Measurements from ENCODE around the gene ARHGAP44. TPM values are rescaled to one million over a fixed set of nuclear protein-coding genes. Genes with fewer than 3 reads are reported as not detected.

Gene ARHGAP44
- total RNA-seq, 1 experiment from 2014 or later, result 7.3 TPM

DNA sequence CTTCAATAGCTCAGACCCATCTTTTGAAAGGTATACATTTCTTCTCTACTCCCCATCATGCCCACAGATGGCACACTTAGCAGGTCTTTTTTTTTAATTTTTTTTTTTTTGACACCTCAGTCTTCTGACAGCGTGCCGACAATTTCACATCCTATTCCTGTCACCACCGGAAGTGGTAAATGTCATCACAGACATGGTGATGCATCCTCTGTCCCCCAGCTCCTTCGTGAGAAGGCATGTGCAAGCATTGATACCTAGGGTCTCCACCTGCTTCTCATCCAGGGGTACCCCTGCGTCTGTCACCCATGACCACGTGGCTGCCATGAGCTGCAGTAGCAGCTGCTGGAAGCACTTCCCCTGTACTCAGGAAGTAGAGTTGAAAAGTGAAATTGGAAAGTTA lies 192.9 kb downstream of the ARHGAP44 start:
- H2AFZ ChIP-seq (ENCODE audit: low read depth, low read length, poor library complexity, severe bottlenecking), result no peak overlapping the region
- H3K36me3 ChIP-seq (ENCODE audit: control insufficient read depth in 1 of 2, insufficient read depth in 2 of 2, low read length in 2 of 2), result no peaks in the 10 kb centered on the region
- intact Hi-C loops (cut with micrococcal nuclease), result no loop called here
- H4K20me1 ChIP-seq (ENCODE audit: insufficient read depth), result no peaks in the 10 kb centered on the region
- H3K4me1 ChIP-seq (ENCODE audit: control insufficient read depth in 1 of 2, insufficient read depth in 2 of 2, low read length in 2 of 2), result no peaks in the 10 kb centered on the region
- no TSS peak for BruUV-seq (replicated peaks)
- H3K27me3 ChIP-seq (ENCODE audit: insufficient read depth, low read length), result no peaks in the 10 kb centered on the region
- no peak overlapping the region for H3K27ac ChIP-seq (ENCODE audit: low read depth, low read length)
- DNase-seq (ENCODE audit: low read depth, low spot score), result no peak
- no peak for TF ChIP-seq ZNF274 (IDR thresholded peaks at IDR 0.05; ENCODE audit: low read depth, low read length)
- no peak for TF ChIP-seq ZFX (IDR thresholded peaks at IDR 0.05)
- no peaks in the 10 kb centered on the region for H3K79me2 ChIP-seq (ENCODE audit: insufficient read depth, low read length)
- no peaks in the 10 kb centered on the region for H3K9me3 ChIP-seq (ENCODE audit: control insufficient read depth in 1 of 2, insufficient read depth in 1 of 2, low read depth in 1 of 2, low read length in 2 of 2)
- ChIA-PET CTCF (no interaction called here), POLR2A (no interaction called here), RAD21 (ENCODE audit: low non-redundant PET in 1 of 2, low total read pairs in 2 of 2, uncharacterized antibody in 2 of 2, unreplicated experiment in 2 of 2) (no interaction called here)
- no peak for ATAC-seq
- no peak overlapping the region for H3K4me3 ChIP-seq (replicated peaks in 1 of 2; ENCODE audit: low read depth in 1 of 2, low read length in 2 of 2)
- H3K9me2 ChIP-seq (ENCODE audit: insufficient read depth), result no peaks in the 10 kb centered on the region
- H3K4me2 ChIP-seq (ENCODE audit: low read length), result no peak overlapping the region
- no peak overlapping the region for H3K9ac ChIP-seq (ENCODE audit: low read length)

DNA sequence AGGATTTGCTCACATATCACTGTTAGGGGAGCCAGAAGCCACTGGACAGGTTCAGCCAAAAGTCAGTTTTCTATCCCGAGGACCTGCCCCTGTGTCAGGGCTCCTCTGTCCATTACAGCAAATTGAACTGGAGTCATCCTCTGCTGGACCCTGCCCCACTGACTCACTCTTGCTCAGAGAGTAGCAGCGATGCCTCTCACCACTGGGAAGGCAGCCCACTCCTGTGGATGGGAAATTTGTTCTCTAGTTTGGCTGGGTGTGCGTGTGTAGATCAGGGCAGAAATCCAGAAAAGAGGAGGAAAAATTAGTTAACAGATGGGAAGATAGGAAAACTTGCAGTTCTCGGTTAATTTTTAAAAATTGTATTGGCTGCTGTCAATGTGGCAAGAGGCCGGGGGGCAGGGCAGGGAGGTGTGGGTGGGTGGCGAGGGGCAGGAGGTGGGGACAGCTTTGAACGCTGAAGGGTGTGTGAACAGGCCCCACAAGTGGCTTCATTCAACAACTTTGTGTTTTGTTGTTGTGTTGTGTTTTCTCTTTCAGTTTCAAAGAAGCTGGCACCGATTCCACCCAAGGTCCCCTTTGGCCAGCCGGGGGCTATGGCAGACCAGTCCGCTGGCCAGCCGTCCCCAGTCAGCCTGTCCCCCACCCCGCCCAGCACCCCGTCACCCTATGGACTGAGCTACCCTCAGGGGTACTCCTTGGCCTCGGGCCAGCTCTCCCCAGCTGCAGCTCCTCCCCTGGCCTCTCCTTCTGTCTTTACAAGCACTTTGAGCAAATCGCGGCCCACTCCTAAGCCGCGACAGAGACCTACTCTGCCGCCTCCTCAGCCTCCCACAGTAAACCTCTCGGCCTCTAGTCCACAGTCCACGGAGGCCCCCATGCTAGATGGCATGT lies 194.9 kb downstream of the ARHGAP44 start:
- POLR2A ChIA-PET, result no interaction called here
- Histone ChIP-seq H3K4me1 (ENCODE audit: control insufficient read depth in 1 of 2, insufficient read depth in 2 of 2, low read length in 2 of 2) (no peaks in the 10 kb centered on the region), H3K27ac (ENCODE audit: low read depth, low read length) (no peak overlapping the region), H3K79me2 (ENCODE audit: insufficient read depth, low read length) (no peaks in the 10 kb centered on the region), H3K9me3 (ENCODE audit: control insufficient read depth in 1 of 2, insufficient read depth in 1 of 2, low read depth in 1 of 2, low read length in 2 of 2) (no peaks in the 10 kb centered on the region), H3K9me2 (ENCODE audit: insufficient read depth) (no peaks in the 10 kb centered on the region), H3K9ac (ENCODE audit: low read length) (no peak overlapping the region), H3K27me3 (ENCODE audit: insufficient read depth, low read length) (no peaks in the 10 kb centered on the region), H4K20me1 (ENCODE audit: insufficient read depth) (no peaks in the 10 kb centered on the region), H2AFZ (ENCODE audit: low read depth, low read length, poor library complexity, severe bottlenecking) (no peak overlapping the region), H3K4me2 (ENCODE audit: low read length) (no peak overlapping the region), H3K4me3 (replicated peaks in 1 of 2; ENCODE audit: low read depth in 1 of 2, low read length in 2 of 2) (no peak overlapping the region), H3K36me3 (ENCODE audit: control insufficient read depth in 1 of 2, insufficient read depth in 2 of 2, low read length in 2 of 2) (no peaks in the 10 kb centered on the region)
- RAD21 ChIA-PET (ENCODE audit: low non-redundant PET in 1 of 2, low total read pairs in 2 of 2, uncharacterized antibody in 2 of 2, unreplicated experiment in 2 of 2), result no interaction called here
- DNase-seq (ENCODE audit: low read depth, low spot score) (no peak), ATAC-seq (no peak)
- BruUV-seq (replicated peaks), result no TSS peak
- intact Hi-C loops (cut with micrococcal nuclease), result no loop called here
- no peak for TF ChIP-seq EZH2 (IDR thresholded peaks at IDR 0.05)
- TF ChIP-seq POLR2AphosphoS5 (IDR thresholded peaks at IDR 0.05; ENCODE audit: low read depth, low read length), result no peak
- TF ChIP-seq RAD21 (IDR thresholded peaks at IDR 0.05; ENCODE audit: low read depth), result no peak
- TF ChIP-seq JUND (IDR thresholded peaks at IDR 0.05), result no peak
- TF ChIP-seq, protein P1, sequence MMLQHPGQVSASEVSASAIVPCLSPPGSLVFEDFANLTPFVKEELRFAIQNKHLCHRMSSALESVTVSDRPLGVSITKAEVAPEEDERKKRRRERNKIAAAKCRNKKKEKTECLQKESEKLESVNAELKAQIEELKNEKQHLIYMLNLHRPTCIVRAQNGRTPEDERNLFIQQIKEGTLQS (IDR thresholded peaks at IDR 0.05), result no peak
- TF ChIP-seq FOSL1 (IDR thresholded peaks at IDR 0.05; ENCODE audit: low read depth), result no peak
- TF ChIP-seq SP1 (IDR thresholded peaks at IDR 0.05; ENCODE audit: low read depth), result no peak
- no peak for TF ChIP-seq TCF7L2 (IDR thresholded peaks at IDR 0.05; ENCODE audit: borderline replicate concordance, extremely low read depth, insufficient read depth, insufficient read length)
- TF ChIP-seq, protein P2, sequence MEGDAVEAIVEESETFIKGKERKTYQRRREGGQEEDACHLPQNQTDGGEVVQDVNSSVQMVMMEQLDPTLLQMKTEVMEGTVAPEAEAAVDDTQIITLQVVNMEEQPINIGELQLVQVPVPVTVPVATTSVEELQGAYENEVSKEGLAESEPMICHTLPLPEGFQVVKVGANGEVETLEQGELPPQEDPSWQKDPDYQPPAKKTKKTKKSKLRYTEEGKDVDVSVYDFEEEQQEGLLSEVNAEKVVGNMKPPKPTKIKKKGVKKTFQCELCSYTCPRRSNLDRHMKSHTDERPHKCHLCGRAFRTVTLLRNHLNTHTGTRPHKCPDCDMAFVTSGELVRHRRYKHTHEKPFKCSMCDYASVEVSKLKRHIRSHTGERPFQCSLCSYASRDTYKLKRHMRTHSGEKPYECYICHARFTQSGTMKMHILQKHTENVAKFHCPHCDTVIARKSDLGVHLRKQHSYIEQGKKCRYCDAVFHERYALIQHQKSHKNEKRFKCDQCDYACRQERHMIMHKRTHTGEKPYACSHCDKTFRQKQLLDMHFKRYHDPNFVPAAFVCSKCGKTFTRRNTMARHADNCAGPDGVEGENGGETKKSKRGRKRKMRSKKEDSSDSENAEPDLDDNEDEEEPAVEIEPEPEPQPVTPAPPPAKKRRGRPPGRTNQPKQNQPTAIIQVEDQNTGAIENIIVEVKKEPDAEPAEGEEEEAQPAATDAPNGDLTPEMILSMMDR (IDR thresholded peaks at IDR 0.05 in 2 of 3, conservative IDR thresholded peaks at IDR 0.05 in 1 of 3; ENCODE audit: borderline replicate concordance in 1 of 3, insufficient read depth in 1 of 3, low read depth in 2 of 3, low read length in 2 of 3), result no peak
- no peak for TF ChIP-seq YY1 (IDR thresholded peaks at IDR 0.05; ENCODE audit: extremely low read depth, insufficient replicate concordance, low read depth, low read length)
- TF ChIP-seq ZFX (IDR thresholded peaks at IDR 0.05), result no peak
- no peak for TF ChIP-seq CEBPB (IDR thresholded peaks at IDR 0.05; ENCODE audit: low read depth)
- no peak for TF ChIP-seq CBX3 (IDR thresholded peaks at IDR 0.05; ENCODE audit: low read depth)
- TF ChIP-seq POLR2A (IDR thresholded peaks at IDR 0.05; ENCODE audit: borderline replicate concordance, extremely low read depth, insufficient read depth, insufficient read length), result no peak
- CTCF ChIA-PET, result no interaction called here
